Spleen (tissue), 11 donors: ENCODE results near the gene HSCB. TPM values are rescaled to one million over a fixed set of nuclear protein-coding genes. Genes with fewer than 3 reads are reported as not detected.
A peak's percentile ranks its signal among the peaks of the same experiment; 100 is the strongest.

Experiments used
- DNase-seq: peaks from one replicate; pipeline ENCODE4 v3.0.0-alpha.2; 2020
- H3K27ac ChIP-seq, 8 donors: fragments of 200-600 bp; sonication (generic) in 7 of 8; 1 replicate in 4 of 8; 2 replicates in 4 of 8; pipeline versions ENCODE4 v1.5.0 to v1.8.0; 2016 to 2021; ENCODE audit warnings: inconsistent platforms in 4 of 8, mild to moderate bottlenecking in 4 of 8, moderate library complexity in 1 of 8
- H3K27me3 ChIP-seq, 7 donors: fragments of 200-600 bp; sonication (generic) in 6 of 7; replicated peaks in 1 of 7; 1 replicate in 4 of 7; 2 replicates in 3 of 7; pipeline versions ENCODE4 v1.5.0 to v1.8.0; 2016 to 2021; ENCODE audit warnings: inconsistent platforms in 3 of 7, mild to moderate bottlenecking in 1 of 7
- H3K36me3 ChIP-seq, 6 donors: fragments of 200-600 bp; sonication (generic) in 5 of 6; 1 replicate in 4 of 6; 2 replicates in 2 of 6; pipeline versions ENCODE4 v1.5.0 to v1.8.0; 2016 to 2021; ENCODE audit warnings: inconsistent platforms in 2 of 6
- H3K4me1 ChIP-seq, 6 donors: fragments of 200-600 bp; sonication (generic) in 5 of 6; 1 replicate in 3 of 6; 2 replicates in 3 of 6; pipeline versions ENCODE4 v1.5.0 to v1.8.0; 2016 to 2021; ENCODE audit warnings: inconsistent platforms in 3 of 6
- H3K4me3 ChIP-seq, 8 donors: fragments of 200-600 bp; sonication (generic) in 7 of 8; 1 replicate in 4 of 8; 2 replicates in 4 of 8; pipeline versions ENCODE4 v1.5.0 to v1.8.0; 2016 to 2021; ENCODE audit warnings: inconsistent platforms in 4 of 8, mild to moderate bottlenecking in 4 of 8, moderate library complexity in 2 of 8
- H3K9me3 ChIP-seq, 8 donors: fragments of 200-600 bp; sonication (generic) in 7 of 8; 1 replicate in 4 of 8; 2 replicates in 4 of 8; pipeline versions ENCODE4 v1.5.0 to v1.8.0; 2016 to 2021; ENCODE audit warnings: inconsistent platforms in 4 of 8
- POLR2A ChIP-seq, 3 donors: fragments of 450-650 bp; IDR thresholded peaks; one replicate each; pipeline ENCODE4 v1.5.1; 2017; ENCODE audit warnings: antibody characterized with exemption in 3 of 3, mild to moderate bottlenecking in 1 of 3
- POLR2AphosphoS5 ChIP-seq, 3 donors: sonication (generic); formaldehyde crosslinking; IDR thresholded peaks; one replicate each; pipeline ENCODE4 v1.5.1; 2017; ENCODE audit warnings: antibody characterized with exemption in 3 of 3
- WGBS, 5 donors: extraction: QIAGEN DNeasy Blood & Tissue Kit in 3 of 5; methylation state at CpG; one replicate each; pipeline versions ENCODE4 v1.1.5 to v1.1.7; 2013 to 2018; 5-methylcytosine and 5-hydroxymethylcytosine counted together
- intact Hi-C: fragments of 100-400 bp; cut with DNase I; formaldehyde crosslinking; loops from one replicate; pipeline ENCODE4 v1.15.0; 2023; ENCODE audit warnings: low total_unique reads
- polyA plus RNA-seq, 3 donors: library from polyadenylated mRNA; stranded (reverse); fragments of 200-250 nt; gene quantifications; one replicate each; pipeline ENCODE4 v1.2.1, GENCODE V29; 2013
- total RNA-seq, 7 donors: library from RNA; depleted of rRNA in 3 of 7; stranded (reverse); fragments of >200 nt in 3 of 7; fragmentation: NEBNext Ultra II Directional in 4 of 7; extraction: Animal tissue kit (Norgen Biotek cat#: 25700) in 4 of 7; gene quantifications; one replicate each; pipeline versions ENCODE4 v1.1.0 to v1.2.1, GENCODE V29; 2016 to 2021
- TF ChIP-seq, protein P1 (sequence below), 11 experiments: fragments of 200-600 bp in 7 of 11; fragments of 450-650 bp in 4 of 11; sonication (generic) in 4 of 11; IDR thresholded peaks in 8 of 11; conservative IDR thresholded peaks in 3 of 11; 1 replicate in 7 of 11; 2 replicates in 4 of 11; pipeline versions ENCODE4 v1.4.0 to v1.8.0; 2016 to 2021; ENCODE audit warnings: antibody characterized with exemption in 11 of 11, inconsistent platforms in 4 of 11, mild to moderate bottlenecking in 1 of 11
- donor health status: healthy with polysubstance abuse.
- donor health status: DM: no; HTN: no; CAD: no; lungs with moderate emphysema.
- donor health status: DM: no; HTN: no; CAD: no.
- donor health status: Bipolar disorder and iron deficiency.
- donor health status: healthy.
- donor health status: DM: no; HTN: no; CAD: no.
- donor health status: DM: yes; HTN: yes; CAD: no.

Gene HSCB
- total and polyA plus RNA-seq, 10 donors = 13.5 to 26.6 (median 19.0) TPM

DNA sequence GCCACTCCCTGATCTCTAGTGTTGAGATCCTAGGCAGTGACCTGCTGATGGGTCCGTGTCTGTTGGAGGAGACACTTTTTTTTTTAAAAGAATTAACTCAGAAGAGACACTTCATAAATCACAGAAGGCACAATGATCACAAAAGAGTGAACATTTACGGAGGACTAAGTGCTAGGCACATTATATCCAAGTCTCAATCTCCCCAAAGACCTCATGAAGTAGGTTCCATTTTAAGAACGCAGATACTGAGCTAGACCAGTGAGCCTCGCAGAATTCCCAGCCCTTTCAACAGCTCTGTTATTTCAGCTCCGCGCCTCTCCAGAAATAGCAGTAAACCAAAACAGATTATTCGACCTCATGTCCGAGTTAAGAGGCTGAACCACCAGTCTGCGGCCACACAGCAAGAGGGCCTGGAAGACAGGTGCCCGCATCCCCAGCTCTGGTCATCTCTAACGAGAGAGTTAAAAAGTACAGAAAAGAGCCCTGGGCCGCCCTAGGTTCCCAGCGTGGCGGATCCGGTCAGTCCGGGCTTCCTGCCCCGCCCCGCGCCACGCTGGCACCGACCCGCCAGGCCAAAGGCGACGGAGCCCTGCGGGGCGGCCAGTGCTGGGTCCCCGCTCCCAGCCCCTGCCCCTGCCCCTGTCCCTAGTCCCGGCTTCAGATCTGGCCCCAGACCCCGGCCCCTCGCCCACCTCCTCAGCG lies 57.9 kb downstream of the HSCB start:
- 0 to 2% (median 1%) methylated on average over 25 to 31 of the region's 31 CpGs for WGBS, 5 donors
- TF ChIP-seq, protein P1, sequence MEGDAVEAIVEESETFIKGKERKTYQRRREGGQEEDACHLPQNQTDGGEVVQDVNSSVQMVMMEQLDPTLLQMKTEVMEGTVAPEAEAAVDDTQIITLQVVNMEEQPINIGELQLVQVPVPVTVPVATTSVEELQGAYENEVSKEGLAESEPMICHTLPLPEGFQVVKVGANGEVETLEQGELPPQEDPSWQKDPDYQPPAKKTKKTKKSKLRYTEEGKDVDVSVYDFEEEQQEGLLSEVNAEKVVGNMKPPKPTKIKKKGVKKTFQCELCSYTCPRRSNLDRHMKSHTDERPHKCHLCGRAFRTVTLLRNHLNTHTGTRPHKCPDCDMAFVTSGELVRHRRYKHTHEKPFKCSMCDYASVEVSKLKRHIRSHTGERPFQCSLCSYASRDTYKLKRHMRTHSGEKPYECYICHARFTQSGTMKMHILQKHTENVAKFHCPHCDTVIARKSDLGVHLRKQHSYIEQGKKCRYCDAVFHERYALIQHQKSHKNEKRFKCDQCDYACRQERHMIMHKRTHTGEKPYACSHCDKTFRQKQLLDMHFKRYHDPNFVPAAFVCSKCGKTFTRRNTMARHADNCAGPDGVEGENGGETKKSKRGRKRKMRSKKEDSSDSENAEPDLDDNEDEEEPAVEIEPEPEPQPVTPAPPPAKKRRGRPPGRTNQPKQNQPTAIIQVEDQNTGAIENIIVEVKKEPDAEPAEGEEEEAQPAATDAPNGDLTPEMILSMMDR (IDR thresholded peaks at IDR 0.05 in 8 of 11, conservative IDR thresholded peaks at IDR 0.05 in 3 of 11) = no peak
- TF ChIP-seq POLR2AphosphoS5 (IDR thresholded peaks at IDR 0.05) = peak in 1 of 3 donors; percentile 29
- no peak for TF ChIP-seq POLR2A (IDR thresholded peaks at IDR 0.05)
- peaks cover 48 to 84% (median 72%) of the 10 kb centered on the region in 6 donors for H3K4me1 ChIP-seq
- H3K9me3 ChIP-seq = no peaks in the 10 kb centered on the region
- no peaks in the 10 kb centered on the region for H3K27me3 ChIP-seq
- H3K36me3 ChIP-seq = peaks cover 0 to 42% (median 26%) of the 10 kb centered on the region in 6 donors
- intact Hi-C loops = no loop called here
- peak; percentile 92 for DNase-seq
- H3K27ac ChIP-seq = peak overlapping the region; percentile 98 to 100 (median 99)
- H3K4me3 ChIP-seq = peak overlapping the region; percentile 54 to 97 (median 84)

DNA sequence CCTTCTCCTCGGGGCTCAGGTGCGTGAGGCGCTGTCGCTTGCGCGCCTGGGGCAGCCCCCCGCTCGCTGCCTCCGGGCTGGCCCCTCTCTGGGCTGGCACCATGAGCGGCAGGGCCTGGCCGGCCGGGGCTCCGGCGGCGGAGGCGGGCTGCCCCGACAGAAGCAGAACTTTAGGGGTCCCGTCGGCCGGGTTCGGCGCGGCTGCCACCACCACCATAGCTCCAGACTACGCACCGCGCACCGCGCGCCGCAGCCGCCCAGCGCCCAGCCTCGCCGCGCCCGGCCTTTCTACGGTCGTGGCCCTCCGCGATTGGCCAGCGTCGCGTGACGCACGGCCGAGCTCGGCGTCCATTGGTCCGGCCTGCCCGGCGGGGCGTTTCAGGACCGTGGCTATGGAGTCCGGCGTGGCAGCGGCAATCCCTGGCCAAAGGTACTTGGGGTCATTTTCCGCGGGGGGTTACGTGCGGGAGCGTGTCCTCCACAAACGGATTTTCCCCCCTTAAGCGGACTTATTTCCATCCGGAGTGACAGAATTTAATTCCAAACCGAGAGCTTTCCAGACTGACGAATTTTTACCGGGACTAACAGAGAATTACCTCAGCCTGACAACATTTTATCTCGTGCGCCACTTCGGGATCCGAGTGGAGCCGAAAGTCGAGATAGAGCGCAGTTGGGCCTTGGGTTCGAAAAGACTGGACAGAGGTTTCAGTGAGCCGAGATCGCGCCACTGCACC lies 58.6 kb downstream of the HSCB start, which contains the start of gene XBP1:
TSS of gene XBP1 (minus strand) at position 262 of the 734 bp plus-strand sequence.
- peak within 1 kb of the TSS; percentile 54 to 97 (median 84) for H3K4me3 ChIP-seq
- peak; percentile 69 to 91 (median 85) for TF ChIP-seq POLR2A (IDR thresholded peaks at IDR 0.05)
- TF ChIP-seq, protein P1 (IDR thresholded peaks at IDR 0.05 in 8 of 11, conservative IDR thresholded peaks at IDR 0.05 in 3 of 11) = peak in 4 of 11 experiments; percentile 7 to 39 (median 10)
- TF ChIP-seq POLR2AphosphoS5 (IDR thresholded peaks at IDR 0.05) = peak; percentile 99 to 100 (median 99)
- DNase-seq = peak; percentile 96
- 0 to 1% (median 0%) methylated on average over 45 to 78 of the region's 78 CpGs for WGBS, 5 donors
- H3K27me3 ChIP-seq = no peaks in the 10 kb centered on the region
- intact Hi-C loops = no loop called here
- peak within 1 kb of the TSS; percentile 98 to 100 (median 99) for H3K27ac ChIP-seq
- no peaks in the 10 kb centered on the region for H3K9me3 ChIP-seq
- H3K36me3 ChIP-seq = peaks cover 0 to 35% (median 18%) of the 10 kb centered on the region in 6 donors
- peaks cover 43 to 76% (median 65%) of the 10 kb centered on the region in 6 donors for H3K4me1 ChIP-seq

DNA sequence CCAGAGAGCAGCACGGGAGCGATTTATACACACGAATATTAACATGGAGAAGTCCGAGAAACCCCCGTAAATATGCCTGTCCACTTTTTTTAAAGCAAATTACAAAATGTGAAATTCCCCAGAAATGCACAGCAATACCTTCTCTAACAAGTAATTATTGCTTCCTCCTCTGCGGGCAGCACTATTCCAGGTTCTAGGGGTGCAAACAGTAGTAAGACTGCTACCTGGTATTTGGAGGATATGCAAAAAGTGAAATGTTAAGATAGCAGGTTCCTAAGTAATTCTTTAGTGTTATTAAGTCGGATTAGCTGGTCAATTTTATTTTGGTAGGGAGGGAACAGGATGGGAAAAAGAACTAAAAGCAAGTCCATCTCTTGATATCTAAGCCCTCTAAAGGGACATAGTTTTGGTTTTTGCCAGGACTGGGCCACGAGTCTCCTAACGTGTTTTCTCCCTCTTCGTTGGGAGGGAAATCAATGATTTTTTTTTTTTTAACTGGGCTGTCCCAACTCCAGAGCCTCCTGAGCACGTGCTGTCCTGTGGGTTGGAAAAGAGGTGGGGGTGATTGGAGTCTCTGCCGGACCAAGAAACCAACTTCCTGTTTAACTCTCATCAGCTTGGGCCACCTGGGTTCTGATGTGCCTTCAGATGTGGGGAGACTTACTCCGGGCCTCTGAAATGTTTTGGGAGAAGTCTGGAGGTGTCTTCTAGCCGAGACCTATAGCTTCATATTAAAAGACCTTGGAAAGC lies 60.2 kb downstream of the HSCB start:
- Histone ChIP-seq H3K4me3 (peak overlapping the region in 7 of 8 donors; percentile 54 to 97 (median 84)), H3K27ac (peak overlapping the region; percentile 3 to 100 (median 99)), H3K36me3 (peaks cover 0 to 20% (median 6%) of the 10 kb centered on the region in 6 donors), H3K9me3 (no peaks in the 10 kb centered on the region), H3K4me1 (peaks cover 34 to 64% (median 50%) of the 10 kb centered on the region in 6 donors), H3K27me3 (no peaks in the 10 kb centered on the region)
- TF ChIP-seq POLR2AphosphoS5 (IDR thresholded peaks at IDR 0.05) (no peak), POLR2A (IDR thresholded peaks at IDR 0.05) (no peak)
- TF ChIP-seq, protein P1 (IDR thresholded peaks at IDR 0.05 in 8 of 11, conservative IDR thresholded peaks at IDR 0.05 in 3 of 11) = no peak
- intact Hi-C loops = no loop called here
- no peak for DNase-seq
- 13 to 29% (median 19%) methylated on average over 14 of the region's 14 CpGs for WGBS, 5 donors
